K562 treated with DMSO at 1 percent for 4 hours (cell line): ENCODE measurements around the gene NR0B1. TPM values are rescaled to one million over a fixed set of nuclear protein-coding genes. Genes with fewer than 3 reads are reported as not detected.

ENCODE experiments used
- total RNA-seq: library from RNA; unstranded; fragments of 300-600 nt; gene quantifications from 2 replicates; pipeline ENCODE4 v1.2.3, GENCODE V29; 2022; ENCODE audit not compliant: insufficient read depth

The NR0B1 gene
- total RNA-seq, result not detected in 2 replicates

GRCh38 chrX:30309139-30309571 lies at the start of gene NR0B1:
TSS of gene NR0B1 (minus strand) at chrX:30309390. CDS start at chrX:30309363, 27 bp downstream.

Other genes with a start within 250 kb of the NR0B1 start
- gene MAGEB2, start 93.8 kb downstream of the NR0B1 start, total RNA-seq, result 93.8 and 99.2 TPM in 2 replicates
- gene MAGEB3, start 78.7 kb downstream of the NR0B1 start, total RNA-seq, result 1.6 TPM in 1 of 2 replicates, not detected in the other
- not detected in 2 replicates for gene MAGEB4, start 67.4 kb downstream of the NR0B1 start, total RNA-seq
- gene MAGEB1, start 62.2 kb downstream of the NR0B1 start, total RNA-seq, result 27.2 and 30.7 TPM in 2 replicates